Loucy (cell line): ENCODE measurements around the gene LPIN2.

ENCODE experiments used
- H2AFZ ChIP-seq: fragments of 200-600 bp; sonication (generic); 2 replicates; pipeline ENCODE4 v1.6.0; 2016; ENCODE audit warnings: antibody characterized with exemption, mild to moderate bottlenecking, low read length, moderate library complexity
- H3F3A ChIP-seq: fragments of 200-600 bp; 2 replicates; pipeline ENCODE4 v1.6.0; 2016; ENCODE audit warnings: antibody characterized with exemption, low read depth, mild to moderate bottlenecking
- H3K27me3 ChIP-seq: fragments of 200-600 bp; sonication (generic); 2 replicates; pipeline ENCODE4 v1.6.1; 2014; ENCODE audit warnings: low read length, mild to moderate bottlenecking; ENCODE audit not compliant: insufficient read depth, poor library complexity, severe bottlenecking
- H3K36me3 ChIP-seq: fragments of 200-600 bp; sonication (generic); 2 replicates; pipeline ENCODE4 v1.6.1; 2016; ENCODE audit warnings: low read length; ENCODE audit not compliant: insufficient read depth
- H3K4me1 ChIP-seq: fragments of 200-600 bp; sonication (generic); 2 replicates; pipeline ENCODE4 v1.5.1; 2014; ENCODE audit warnings: low read length, mild to moderate bottlenecking; ENCODE audit not compliant: insufficient read depth, poor library complexity, severe bottlenecking
- H3K4me2 ChIP-seq: fragments of 200-600 bp; sonication (generic); 2 replicates; pipeline ENCODE4 v1.6.0; 2014; ENCODE audit warnings: antibody characterized with exemption, low read length, low read depth, mild to moderate bottlenecking; ENCODE audit not compliant: poor library complexity, severe bottlenecking
- H3K4me3 ChIP-seq: fragments of 200-600 bp; sonication (generic); 2 replicates; pipeline ENCODE4 v1.5.1; 2014; ENCODE audit warnings: low read length, mild to moderate bottlenecking, mixed read lengths; ENCODE audit not compliant: poor library complexity, severe bottlenecking
- H3K79me2 ChIP-seq: fragments of 200-600 bp; sonication (generic); 2 replicates; pipeline ENCODE4 v1.6.1; 2014; ENCODE audit warnings: low read length; ENCODE audit not compliant: insufficient read depth
- H3K9ac ChIP-seq: fragments of 200-600 bp; sonication (generic); 2 replicates; pipeline ENCODE4 v1.6.0; 2014; ENCODE audit warnings: mild to moderate bottlenecking, low read depth, low read length, moderate library complexity; ENCODE audit not compliant: poor library complexity, severe bottlenecking
- H3K9me2 ChIP-seq: fragments of 200-600 bp; sonication (generic); replicated peaks from 2 replicates; pipeline ENCODE4 v1.6.1; 2016; ENCODE audit warnings: low read depth, low read length, mixed read lengths
- H3K9me3 ChIP-seq: fragments of 200-600 bp; sonication (generic); 2 replicates; pipeline ENCODE4 v1.6.1; 2014; ENCODE audit warnings: mild to moderate bottlenecking, antibody characterized with exemption, low read length, low read depth; ENCODE audit not compliant: insufficient read depth
- H4K20me1 ChIP-seq: fragments of 200-600 bp; sonication (generic); 2 replicates; pipeline ENCODE4 v1.6.0; 2014; ENCODE audit warnings: antibody characterized with exemption, low read length, mild to moderate bottlenecking; ENCODE audit not compliant: insufficient read depth, poor library complexity, severe bottlenecking
- CTCF ChIP-seq: fragments of 200-600 bp; sonication (generic); conservative IDR thresholded peaks from 2 replicates; pipeline ENCODE4 v1.5.1; 2014; ENCODE audit warnings: mild to moderate bottlenecking, antibody characterized with exemption, low read length
- EZH2phosphoT487 ChIP-seq: fragments of 200-600 bp; IDR thresholded peaks from 2 replicates; pipeline ENCODE4 v1.6.1; 2018; ENCODE audit warnings: antibody characterized with exemption, mild to moderate bottlenecking, moderate library complexity, borderline replicate concordance

Gene LPIN2

GRCh38 chr18:2965797-2966196 lies 47.1 kb downstream of the LPIN2 start:
- no peak overlapping the region for H3K4me3 ChIP-seq
- H3K4me1 ChIP-seq: peaks cover 83% of the 10 kb centered on the region
- no peaks in the 10 kb centered on the region for H3K9me3 ChIP-seq
- no peak for TF ChIP-seq CTCF
- TF ChIP-seq EZH2phosphoT487: no peak
- H3K27me3 ChIP-seq: no peaks in the 10 kb centered on the region
- H3K9ac ChIP-seq: no peak overlapping the region
- H3K4me2 ChIP-seq: no peak overlapping the region
- no peak overlapping the region for H2AFZ ChIP-seq
- peaks cover 98% of the 10 kb centered on the region for H3K79me2 ChIP-seq
- H3K9me2 ChIP-seq: no peaks in the 10 kb centered on the region
- peaks cover 28% of the 10 kb centered on the region for H4K20me1 ChIP-seq
- no peaks in the 10 kb centered on the region for H3K36me3 ChIP-seq
- H3F3A ChIP-seq: no peaks in the 10 kb centered on the region; the same call in 1 of the 2 replicates

GRCh38 chr18:2964361-2965010 lies 48.5 kb downstream of the LPIN2 start:
- H3F3A ChIP-seq: peaks cover 5% of the 10 kb centered on the region; the same call in 1 of the 2 replicates
- H3K36me3 ChIP-seq: peaks cover 3% of the 10 kb centered on the region; the same call in 1 of the 2 replicates
- H3K9me3 ChIP-seq: no peaks in the 10 kb centered on the region
- no peaks in the 10 kb centered on the region for H3K27me3 ChIP-seq
- H3K9ac ChIP-seq: no peak overlapping the region
- no peak for TF ChIP-seq EZH2phosphoT487
- TF ChIP-seq CTCF: no peak
- peaks cover 90% of the 10 kb centered on the region for H3K79me2 ChIP-seq
- H4K20me1 ChIP-seq: peaks cover 21% of the 10 kb centered on the region
- H3K9me2 ChIP-seq: no peaks in the 10 kb centered on the region
- peak overlapping the region; percentile 0 for H3K4me2 ChIP-seq
- peaks cover 81% of the 10 kb centered on the region for H3K4me1 ChIP-seq
- H3K4me3 ChIP-seq: no peak overlapping the region
- H2AFZ ChIP-seq: no peak overlapping the region
